ENCODE measurements around the gene NKRF.
"Not testable (repeated sequence)": the region's sequence is repeated elsewhere in the genome, so short reads cannot be mapped to it uniquely, and the experiment has no call there.

Gene NKRF

DNA sequence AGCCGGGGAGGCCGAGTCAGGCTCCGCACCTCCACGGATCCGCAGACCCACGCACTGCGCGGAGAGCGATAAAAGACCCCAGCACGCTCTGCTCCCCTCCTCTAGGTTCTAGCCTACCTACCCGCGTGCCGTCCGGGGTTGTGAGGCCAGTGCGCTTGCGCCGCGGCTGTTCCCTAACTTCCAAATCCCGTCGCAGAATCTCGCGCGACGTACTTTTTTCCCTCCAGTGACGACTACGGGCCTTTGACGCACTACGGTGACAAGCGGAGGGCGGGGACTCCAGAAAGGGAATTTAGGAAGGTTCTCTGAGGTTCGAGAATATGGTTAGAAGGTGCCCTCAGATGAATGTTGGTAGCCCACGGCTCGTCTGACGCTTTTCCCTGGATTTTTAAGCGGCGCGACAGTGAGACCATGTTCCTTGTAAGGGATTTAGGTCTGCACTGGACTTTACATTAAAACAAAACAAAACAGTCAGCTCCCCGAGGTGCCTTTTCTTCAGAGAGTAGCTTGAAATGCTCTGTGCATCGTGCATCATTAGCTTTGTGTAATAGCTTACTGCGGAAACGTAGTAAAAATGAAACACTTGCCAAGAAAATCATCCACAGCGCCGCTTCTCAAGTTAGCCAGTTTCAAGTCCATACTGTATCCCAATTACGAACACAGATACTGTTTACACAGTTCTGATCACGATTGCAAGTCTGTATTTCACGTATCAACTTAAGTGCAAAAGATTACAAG is at the start of gene NKRF:
Gene NKRF (minus strand): TSS at position 145 of the 738 bp plus-strand sequence.
- peak; percentile 68 for DNase-seq (ENCODE audit: low read depth)

DNA sequence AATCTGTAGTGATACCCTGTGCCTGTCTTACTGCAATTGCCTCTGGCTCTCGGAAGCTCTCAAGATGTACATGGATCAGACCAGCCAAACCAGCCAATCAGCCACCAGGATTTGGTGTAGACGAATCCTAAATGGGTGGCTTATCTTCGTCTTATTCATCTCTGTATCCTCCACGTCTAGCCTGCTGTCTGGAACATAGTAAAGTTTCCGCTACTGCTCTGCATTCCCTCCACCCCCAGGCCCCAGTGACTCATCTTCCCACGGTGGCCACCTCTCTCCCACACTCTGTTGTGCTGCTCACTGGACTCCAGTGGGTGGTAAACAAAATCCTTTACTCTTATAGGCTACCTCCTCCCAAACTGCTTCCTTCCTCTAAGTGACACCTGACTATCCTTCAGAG is 48.9 kb upstream of the NKRF start:
- no peak for DNase-seq (ENCODE audit: low read depth)

DNA sequence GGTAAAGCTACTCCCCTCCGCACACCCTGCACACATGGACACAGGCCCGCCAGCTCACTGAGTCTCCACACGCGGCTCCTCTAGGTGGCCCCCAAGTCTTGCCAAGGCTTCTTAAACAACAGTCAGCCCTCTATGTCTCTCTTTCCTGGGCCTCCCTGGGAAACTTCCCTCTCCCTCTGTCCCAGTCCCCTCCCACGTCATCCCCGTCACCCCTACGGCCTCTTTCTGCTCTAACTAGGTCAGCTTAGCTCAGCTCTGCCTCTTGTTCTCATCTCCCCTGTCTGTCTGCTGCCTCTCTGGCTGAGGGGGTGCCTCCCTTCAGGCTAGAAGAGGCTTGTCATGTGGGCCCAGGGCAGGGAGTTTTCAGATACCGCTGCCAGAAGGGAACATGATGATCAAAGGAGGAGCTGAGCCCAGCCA is 47.9 kb upstream of the NKRF start:
- DNase-seq (ENCODE audit: low read depth), result no peak

DNA sequence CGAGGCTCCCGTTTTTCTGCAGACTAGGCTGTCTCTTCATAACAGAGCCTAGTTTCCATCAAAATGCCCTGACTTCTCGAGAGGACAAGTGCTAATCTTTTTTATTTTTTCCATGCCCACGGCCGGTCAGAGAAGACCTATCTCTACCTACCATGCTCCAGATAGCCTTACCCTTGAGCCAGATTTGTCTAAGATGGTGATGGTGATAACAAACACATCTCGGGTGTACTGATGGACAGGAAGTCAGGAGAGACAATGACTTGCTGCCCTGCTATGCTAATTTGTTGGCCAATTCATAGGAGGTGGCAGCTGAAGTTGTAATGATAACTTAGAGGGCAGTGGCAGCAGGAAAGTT is 42.2 kb upstream of the NKRF start:
- no peak for DNase-seq (ENCODE audit: low read depth)

DNA sequence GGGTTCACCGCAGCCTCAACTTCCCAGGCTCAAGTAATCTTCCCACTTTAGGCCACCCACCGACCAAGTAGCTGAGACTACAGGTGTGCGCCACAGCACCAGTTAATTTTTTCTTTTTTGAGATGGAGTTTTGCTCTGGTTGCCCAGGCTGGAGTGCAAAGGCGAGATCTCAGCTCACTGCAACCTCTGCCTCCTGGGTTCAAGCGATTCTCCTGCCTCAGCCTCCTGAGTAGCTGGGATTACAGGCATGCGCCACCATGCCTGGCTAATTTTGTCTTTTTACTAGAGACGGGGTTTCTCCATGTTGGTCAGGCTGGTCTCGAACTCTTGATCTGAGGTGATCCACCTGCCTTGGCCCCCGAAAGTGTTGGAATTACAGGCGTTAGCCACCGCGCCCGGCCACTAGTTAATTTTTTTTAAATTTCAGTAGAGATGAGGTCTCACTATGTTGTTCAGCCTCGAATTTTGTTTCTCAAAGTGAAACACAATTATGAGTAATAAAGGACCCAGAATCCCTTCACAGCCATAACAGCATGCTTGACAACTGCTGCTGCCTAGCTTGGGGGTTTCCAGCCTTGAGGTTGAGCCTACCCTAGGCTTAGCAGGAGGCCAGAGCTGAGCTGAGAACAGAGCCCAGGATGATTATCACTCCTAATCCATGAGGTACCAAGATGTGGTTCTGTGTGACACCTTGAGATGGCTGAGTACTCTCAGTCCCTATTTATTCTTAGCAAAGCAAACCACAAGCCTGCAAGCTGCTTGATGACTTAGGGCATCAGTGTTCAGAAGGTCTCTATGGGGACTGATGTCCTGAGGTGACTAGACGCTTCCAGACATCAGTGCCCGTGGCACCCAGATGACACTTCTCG is 41.6 kb upstream of the NKRF start:
- no peak for DNase-seq (ENCODE audit: low read depth)

DNA sequence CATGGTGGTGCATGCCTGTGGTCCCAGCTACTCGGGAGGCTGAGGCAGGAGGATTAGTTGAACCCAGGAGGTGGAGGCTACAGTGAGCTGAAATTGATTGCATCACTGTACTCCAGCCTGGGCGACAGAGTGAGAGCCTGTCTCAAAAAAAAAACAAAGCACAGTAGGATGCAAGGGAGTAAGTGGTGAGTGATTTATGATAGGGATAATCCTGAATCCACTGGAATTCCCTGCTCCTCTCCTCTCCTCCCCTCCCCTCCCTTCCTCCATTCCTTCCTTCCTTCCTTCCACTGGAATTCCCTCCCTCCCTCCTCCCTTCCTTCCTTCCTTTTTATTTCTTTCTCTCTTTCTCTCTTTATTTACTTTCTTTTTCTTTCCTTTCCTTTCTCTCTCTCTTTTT is 40.9 kb upstream of the NKRF start:
- no peak for DNase-seq (ENCODE audit: low read depth)

DNA sequence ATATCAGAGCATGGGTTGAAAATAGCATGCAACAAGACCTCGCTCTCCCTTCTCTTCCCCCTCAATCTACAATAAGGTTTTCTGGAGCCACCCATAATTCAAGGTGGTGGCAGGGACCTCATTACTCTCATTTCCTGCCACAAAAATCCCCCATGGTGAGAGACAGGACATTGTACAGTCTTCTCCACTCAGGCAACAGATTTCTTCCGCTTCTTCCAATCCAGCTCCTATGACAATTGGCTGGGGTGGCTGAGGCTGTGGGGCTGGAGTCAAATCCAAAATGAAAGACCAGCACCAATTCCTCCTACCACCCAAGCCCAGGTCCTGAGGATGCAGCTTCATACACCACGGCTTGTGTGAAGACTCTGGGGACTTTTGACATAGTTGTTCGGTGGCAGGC is 40.3 kb upstream of the NKRF start:
- DNase-seq (ENCODE audit: low read depth), result no peak

DNA sequence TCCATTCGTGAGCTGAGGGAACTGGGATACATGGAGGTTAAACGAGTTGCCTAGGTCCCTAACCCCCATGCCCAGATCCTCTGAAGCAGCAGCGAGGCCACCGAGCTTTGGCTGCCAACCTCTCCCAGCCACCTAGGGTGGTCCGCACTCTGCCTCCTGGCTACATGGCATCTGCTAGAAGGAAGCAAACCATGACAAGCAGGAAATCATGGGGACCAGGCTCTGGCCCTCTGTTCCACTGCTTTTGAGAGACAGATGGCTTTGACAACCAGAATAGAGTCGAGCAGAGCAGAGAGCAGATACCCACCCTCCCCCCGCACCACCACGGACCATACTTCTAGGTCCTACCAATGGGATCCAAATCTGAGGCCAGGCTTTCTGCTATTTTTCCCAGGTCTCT is 37.5 kb upstream of the NKRF start:
- no peak for DNase-seq (ENCODE audit: low read depth)

DNA sequence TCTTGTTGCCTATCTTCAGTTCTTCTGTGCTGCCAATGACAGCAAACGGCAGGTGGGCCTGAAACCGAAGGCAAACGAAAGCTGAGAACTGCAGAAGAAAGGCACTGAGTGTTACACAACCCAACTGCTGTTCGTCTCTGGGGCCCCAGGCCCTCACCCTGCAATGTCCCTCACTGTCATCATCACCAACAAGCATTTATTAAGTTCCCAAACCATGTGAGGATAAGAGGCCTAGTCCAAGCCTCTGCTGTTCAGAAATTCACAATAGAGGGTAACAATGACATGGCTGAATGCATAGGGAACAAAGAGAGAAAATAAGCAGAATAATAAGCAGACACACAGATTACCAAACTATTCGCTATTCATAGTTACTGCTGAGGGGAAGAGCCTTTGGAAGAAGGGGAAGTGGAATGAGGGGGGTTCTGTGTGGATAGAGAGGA is 34.5 kb upstream of the NKRF start:
- DNase-seq (ENCODE audit: low read depth), result no peak

DNA sequence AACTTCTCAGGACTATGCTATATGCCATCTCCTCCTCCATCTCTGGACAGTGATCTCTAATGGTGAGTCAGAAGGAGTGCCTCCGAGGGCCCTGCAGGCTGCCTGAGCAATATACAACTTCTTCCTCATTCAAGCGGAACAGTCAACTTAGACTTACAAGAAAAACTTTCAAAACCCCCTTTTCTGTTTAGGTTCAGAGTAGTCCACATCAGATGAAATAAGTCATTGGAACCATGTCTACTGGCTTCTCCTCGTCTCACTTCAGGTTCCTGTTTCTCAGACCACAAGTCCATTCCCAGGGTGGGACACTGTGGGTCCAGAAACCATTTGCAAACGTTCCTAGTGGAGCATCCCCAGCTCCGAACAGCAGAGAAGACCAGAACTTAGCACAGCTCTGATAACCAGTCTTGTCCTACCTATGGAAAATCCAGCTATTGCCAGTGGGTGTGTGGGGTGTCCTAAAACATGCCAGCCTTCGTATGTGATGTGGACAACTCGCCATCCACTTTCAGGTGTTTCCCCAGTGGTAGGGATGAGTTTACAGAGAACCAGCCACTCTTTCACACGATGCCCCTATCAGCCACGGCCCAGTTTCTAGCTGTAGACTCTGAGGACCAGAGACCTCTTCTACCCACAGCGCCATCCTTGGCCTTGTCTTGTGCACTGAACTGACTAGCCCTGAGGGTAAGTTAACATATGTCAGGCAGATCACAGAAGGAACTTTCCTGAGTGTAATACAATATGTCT is 32.7 kb upstream of the NKRF start:
- DNase-seq (ENCODE audit: low read depth), result no peak

DNA sequence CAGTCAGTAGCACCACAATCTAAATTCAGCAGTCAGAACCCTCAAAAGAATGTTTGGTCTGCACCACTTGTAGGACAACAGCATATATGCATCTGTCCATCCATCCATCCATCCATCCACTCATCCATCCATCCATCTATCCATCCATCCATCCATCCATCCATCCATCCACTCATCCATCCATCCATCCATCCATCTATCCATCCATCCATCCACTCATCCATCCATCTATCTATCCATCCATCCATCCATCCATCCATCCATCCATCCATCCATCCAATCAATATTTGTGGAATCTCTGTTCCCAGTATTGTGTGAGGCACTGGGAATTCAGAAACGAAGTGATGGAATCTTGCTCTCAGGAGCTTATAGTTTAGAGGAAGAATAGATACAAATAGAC is 31.2 kb upstream of the NKRF start:
- not testable (repeated sequence) for DNase-seq (ENCODE audit: low read depth)

DNA sequence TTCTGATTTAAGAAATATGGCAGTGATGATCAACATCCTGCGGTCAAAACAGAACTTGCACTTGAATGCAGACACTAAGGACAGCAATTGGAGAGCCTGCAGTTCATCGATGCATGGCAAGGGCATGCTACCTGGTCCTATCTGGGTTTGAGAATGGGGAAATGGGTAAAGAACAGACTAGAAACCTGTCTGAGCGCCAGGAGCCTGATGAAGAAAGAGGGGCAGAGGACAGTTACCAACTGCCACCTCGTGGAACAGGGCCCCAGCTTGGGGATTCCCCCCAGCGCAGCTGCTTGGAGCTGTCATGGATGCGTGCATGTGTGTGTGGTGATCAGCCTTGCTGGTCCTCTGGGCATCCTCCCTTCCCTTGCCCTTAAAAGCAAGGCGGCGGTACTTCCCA is 30.2 kb upstream of the NKRF start:
- no peak for DNase-seq (ENCODE audit: low read depth)

DNA sequence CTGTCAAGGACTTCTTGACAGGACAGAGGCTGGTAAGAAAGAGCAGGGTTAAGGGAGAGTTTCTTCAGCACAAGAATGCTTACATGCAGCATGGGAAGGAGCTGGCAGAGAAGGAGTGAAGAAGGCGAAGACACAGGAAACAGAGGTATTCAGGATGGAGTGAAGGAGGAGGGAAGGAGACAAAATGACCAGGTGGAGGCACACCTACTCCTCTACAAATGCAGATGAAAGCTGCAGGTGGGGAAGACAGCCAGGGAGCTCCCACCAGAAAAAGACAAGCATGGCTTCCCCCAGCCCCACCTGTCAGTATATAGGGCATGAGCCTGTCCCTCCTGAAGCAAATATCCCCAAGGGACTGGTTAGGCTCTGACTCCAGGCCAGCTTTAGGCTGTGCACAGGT is 29.6 kb upstream of the NKRF start:
- DNase-seq (ENCODE audit: low read depth), result no peak

DNA sequence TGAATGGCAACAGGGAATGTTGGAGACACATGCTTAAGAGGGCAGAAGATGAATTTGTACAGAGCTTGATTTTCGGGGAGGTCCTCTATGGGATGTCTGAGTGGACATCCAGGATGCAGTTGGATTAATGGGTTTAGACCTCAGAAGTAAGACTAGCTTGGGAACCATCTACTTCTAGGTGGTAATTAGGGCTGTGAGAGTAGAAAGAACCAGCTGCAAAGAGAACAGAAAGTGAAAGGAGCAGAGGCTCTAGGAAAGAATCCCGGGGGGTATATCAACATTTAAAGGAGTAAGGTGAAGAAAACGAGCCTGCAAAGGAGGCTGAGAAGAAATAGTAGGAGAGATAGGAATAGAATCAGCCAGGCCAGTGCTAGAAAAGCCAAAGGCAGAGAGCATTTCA is 29.0 kb upstream of the NKRF start:
- DNase-seq (ENCODE audit: low read depth), result no peak

DNA sequence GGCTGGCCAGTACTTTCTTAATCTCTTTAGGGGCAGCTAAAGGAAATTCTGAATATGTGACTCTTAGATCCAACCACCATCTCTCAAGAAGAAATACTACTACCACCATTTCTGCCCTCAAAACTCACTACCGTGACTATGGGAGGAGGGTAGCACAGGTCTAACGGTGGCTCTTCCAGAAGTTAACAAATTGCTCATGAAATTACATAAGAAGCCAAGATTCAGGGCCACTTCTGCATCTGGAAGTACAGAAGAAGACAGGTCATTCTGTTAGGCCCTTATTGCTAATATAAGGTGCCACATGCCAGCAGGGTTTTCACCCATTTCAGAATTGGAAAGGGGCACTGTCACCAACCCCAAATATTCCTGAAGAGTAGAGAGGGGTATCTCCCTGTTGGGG is 19.6 kb upstream of the NKRF start:
- DNase-seq (ENCODE audit: low read depth), result no peak

DNA sequence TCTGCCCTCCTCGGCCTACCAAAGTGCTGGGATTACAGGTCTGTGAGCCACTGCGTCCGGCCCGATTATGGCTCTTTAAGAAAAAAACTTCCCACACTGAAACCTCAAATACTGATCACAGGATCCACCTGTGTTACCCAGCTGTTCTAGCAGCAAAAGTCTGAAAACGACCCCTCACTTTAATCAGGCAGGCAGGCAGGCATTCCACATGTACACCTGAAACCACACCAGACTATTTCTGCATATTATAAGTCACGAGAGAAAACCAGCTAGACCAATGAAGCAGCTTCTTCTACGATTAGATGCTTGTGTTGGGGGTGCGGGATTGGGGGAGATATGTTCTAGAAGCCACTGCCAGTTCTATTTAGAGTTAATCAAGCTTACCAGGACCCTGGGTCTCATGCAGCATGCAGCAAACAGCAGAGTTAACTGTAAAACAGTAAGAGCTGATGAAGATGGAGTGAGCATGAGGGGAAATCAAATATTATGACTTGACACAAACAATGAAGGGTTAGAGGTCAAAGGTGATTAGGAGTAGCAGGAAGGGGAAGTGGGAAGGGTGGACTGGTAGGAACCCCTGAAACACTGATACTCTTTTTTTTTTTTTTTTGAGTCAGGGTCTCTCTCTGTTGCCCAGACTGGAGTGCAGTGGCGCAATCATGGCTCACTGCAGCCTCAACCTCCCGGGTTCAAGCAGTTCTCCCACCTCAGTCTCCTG is 18.9 kb upstream of the NKRF start:
- no peak for DNase-seq (ENCODE audit: low read depth)

DNA sequence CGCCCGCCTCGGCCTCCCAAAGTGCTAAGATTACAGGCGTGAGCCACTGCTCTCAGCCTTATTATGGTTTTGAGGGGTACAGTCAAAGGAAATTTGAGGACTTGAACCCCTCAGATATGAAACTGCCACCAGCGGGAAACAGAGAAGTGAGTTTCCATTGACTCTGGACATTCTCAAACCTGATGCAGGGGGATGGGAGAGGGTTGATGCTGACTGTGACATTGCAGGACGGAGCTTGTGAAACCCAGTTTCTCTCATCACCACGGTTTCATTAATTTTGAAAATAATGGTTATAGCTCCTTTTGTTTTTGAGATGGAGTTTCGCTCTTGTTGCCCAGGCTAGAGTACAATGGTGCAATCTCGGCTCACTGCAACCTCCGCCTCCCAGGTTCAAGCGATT is 18.2 kb upstream of the NKRF start:
- no peak for DNase-seq (ENCODE audit: low read depth)

DNA sequence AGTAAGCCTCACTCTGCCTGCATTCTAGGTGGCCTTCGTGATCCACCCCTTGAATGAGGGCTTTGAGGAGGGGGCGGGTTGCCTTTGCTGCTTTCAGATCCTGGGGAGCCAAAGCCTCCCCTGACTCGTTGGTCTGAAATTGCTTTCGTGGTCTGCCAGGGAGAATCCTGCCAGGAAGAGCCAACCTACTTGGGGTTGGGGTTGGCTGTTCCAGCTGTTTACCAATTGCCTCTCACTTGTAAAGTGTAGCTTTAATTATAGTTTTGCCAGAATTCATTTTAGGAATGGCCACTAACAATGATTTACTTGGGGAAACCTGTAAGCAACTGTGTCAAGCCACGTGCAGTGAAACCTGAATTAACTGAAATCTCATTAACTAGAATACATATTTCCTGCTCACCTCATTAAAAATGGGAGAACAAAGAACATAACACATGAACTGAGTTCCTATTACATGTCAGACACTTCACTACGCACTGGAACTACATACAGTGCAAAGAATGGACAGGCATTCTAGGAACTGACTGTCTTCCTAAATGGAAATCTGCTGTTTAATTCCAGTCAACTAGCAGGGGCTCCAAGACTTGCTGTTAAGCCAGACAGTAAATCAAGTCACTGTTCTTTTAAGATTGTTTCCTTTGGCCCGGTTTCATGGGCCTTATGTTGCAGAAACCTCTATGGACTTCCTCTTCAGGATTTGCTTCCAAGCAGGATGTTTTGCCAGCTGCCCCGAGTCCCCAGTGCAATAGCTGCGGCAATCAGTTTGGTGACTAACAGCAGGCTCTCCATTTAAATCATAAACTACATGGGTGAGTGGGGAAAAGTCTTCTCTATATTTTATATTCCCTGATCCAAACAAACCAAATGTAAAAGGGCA is 16.4 kb upstream of the NKRF start:
- peak; percentile 4 for DNase-seq (ENCODE audit: low read depth)

DNA sequence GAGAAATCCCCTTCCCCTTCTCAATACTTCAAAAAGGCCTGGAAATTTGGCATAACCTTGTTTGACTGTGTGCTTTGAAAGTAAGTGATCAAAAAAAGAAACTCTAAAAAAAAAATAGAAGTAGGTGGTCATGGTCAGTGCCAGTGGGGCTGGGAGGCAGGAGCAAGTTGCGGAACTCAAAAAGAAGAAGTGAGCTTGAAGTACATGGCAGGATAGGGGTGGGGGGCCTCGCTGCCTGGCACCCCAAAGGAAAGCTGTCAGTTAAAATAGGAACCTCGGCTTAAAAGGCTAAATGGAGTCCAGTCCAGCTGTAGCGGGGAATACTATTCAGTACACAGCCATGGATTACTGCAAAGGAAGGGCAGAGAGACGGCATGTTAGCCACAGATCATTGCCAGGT is 12.2 kb upstream of the NKRF start:
- no peak for DNase-seq (ENCODE audit: low read depth)

DNA sequence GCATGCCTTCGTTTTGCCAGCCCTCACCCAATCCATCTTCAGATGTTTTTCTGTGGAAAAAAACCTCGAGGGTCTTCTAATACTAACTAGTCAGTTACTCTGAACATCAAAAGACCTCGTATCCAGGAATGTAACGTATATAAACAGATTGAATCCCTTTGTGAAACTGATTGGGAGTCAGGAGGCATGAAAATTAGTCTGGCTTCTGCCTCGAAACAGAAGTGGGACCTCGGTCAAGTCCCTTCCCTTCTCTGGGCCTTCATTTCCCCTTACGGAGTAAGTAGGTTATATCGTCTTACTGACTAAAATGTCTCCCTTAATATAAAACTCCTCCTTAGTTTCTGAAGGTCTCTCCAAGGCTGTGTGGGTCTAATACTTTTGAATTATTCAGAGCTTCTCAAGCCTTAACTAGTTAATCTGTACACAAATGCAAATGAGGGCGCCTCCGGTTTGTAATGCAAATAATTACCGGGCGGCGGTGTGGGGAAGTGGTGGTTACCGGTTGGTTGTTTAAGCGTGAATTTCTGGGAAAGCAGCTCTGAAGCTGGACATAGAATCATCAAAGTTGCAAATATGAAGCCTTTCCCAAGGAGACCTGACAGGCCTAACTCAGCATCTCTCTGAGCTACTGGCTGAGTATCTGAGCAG is 11.4 kb upstream of the NKRF start:
- DNase-seq (ENCODE audit: low read depth), result no peak

DNA sequence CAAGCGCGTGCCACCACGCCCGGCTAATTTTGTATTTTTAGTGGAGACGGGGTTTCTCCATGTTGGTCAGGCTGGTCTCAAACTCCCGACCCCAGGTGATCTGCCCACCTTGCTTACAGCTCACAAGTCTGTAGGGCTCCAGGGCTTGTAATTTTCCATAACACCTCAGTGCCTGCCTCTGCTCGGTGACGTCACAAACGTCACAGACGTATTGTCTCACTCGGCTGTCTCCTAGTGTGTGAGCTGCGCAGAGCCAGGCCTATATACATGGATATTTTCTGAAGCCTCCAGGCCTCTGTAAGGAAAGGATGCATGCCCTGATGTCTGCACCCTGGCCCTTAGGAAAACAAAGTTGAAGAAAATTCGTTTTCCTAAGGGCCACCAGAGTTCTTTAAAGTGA is 8.6 kb upstream of the NKRF start:
- no peak for DNase-seq (ENCODE audit: low read depth)
